ENCODE data around the gene AOPEP. TPM values are rescaled to one million over a fixed set of nuclear protein-coding genes. Genes with fewer than 3 reads are reported as not detected.
A peak's percentile ranks its signal among the peaks of the same experiment; 100 is the strongest.

AOPEP gene
- total RNA-seq, 4 donors from 2014 or later, result 80.7 to 428 (median 126) TPM

DNA sequence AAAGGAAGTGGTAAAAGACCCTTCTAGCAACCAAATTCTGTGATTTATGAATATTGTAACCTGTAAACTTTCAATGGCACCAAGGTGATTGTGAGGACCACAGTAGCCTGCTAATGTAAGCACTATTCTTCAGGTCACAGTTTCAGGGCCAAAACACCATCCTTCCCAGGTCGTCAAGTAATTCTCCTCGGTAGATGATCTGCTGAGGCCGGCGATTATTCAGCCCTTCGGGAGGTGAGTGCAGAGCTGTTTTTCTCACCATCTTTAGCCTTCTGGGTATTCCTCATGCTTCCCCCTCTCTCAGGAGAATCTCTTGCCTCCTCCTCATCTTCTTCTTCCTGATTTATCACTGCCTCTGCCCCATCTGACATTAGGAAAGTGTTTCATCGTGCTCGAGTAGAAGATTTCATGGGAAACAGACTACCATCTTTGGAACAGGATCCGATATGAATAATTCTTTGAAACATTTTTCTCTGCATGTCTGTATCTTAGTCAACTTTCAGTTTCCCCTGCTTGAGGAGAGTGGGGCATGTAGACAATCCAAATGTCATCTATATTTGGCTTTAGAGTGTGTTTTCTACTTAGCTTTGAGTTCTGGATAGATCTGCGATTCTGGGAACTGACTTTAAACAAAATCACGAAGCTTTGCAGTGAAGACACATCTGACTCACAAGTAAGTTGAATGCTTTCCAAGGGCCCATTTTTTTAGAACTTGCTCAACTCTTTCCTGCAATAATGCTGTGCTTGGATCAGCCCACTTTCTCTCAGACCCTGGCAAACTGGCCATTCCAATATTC is 173.9 kb downstream of the AOPEP start:
- Histone ChIP-seq H3K27ac (peak overlapping the region; percentile 85), H3K36me3 (no peaks in the 10 kb centered on the region), H3K27me3 (no peaks in the 10 kb centered on the region), H3K4me1 (peaks cover 0 to 16% of the 10 kb centered on the region in 2 donors), H3K9me3 (no peaks in the 10 kb centered on the region), H3K4me3 (peak overlapping the region; percentile 16 to 25)
- intact Hi-C loops (cut with DNase I; ENCODE audit: low total_unique reads), result no loop called here
- TF ChIP-seq, protein P1, sequence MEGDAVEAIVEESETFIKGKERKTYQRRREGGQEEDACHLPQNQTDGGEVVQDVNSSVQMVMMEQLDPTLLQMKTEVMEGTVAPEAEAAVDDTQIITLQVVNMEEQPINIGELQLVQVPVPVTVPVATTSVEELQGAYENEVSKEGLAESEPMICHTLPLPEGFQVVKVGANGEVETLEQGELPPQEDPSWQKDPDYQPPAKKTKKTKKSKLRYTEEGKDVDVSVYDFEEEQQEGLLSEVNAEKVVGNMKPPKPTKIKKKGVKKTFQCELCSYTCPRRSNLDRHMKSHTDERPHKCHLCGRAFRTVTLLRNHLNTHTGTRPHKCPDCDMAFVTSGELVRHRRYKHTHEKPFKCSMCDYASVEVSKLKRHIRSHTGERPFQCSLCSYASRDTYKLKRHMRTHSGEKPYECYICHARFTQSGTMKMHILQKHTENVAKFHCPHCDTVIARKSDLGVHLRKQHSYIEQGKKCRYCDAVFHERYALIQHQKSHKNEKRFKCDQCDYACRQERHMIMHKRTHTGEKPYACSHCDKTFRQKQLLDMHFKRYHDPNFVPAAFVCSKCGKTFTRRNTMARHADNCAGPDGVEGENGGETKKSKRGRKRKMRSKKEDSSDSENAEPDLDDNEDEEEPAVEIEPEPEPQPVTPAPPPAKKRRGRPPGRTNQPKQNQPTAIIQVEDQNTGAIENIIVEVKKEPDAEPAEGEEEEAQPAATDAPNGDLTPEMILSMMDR (IDR thresholded peaks at IDR 0.05), result no peak
- TF ChIP-seq POLR2A (IDR thresholded peaks at IDR 0.05), result no peak
- peak in 1 of 2 donors; percentile 81 for DNase-seq

DNA sequence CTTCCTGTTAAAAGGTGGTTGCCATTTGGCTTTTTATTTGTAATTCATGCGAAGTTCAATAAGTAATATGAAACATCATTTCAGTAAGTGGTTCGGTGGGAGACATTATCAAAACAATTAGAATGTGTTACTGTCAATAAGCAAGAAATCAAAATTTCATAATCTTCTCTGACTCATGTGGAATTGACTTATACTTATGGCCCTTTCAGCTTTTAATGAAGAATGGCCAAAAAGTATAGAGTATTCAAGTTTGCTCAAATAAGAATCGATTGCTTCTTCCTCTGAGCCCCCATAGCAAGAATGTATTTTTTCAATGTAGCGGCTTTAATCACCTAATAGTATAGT is 174.5 kb downstream of the AOPEP start:
- no peaks in the 10 kb centered on the region for H3K27me3 ChIP-seq
- H3K27ac ChIP-seq, result peak overlapping the region; percentile 85
- no peaks in the 10 kb centered on the region for H3K36me3 ChIP-seq
- DNase-seq, result no peak
- H3K4me1 ChIP-seq, result peaks cover 0 to 16% of the 10 kb centered on the region in 2 donors
- H3K4me3 ChIP-seq, result peak overlapping the region in 1 of 2 donors; percentile 16
- intact Hi-C loops (cut with DNase I; ENCODE audit: low total_unique reads), result no loop called here
- no peaks in the 10 kb centered on the region for H3K9me3 ChIP-seq
- no peak for TF ChIP-seq POLR2A (IDR thresholded peaks at IDR 0.05)
- TF ChIP-seq, protein P1 (IDR thresholded peaks at IDR 0.05), result no peak

DNA sequence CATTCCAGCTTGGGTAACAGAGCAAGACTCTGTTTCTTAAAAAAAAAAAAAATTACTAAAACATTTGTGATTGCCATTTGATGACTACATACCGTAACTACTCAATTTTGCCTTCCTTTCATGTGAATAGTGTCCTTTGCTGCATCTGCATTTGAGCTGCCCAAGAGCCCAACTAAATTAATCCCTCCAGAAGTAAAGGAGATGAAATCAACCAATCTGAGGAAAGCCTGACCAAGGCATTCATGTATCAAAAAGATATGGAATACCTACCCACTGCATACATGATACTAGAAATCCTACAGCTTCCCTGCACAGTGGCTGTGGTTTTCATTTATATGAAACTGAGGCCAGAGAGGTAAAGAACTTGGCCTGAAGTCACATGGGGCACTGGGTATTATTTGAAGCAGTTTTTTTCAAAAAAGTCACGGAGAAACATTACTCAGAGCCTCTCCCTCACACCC is 177.5 kb downstream of the AOPEP start:
- H3K27ac ChIP-seq, result peak overlapping the region; percentile 12 to 37
- TF ChIP-seq, protein P1 (IDR thresholded peaks at IDR 0.05), result no peak
- TF ChIP-seq POLR2A (IDR thresholded peaks at IDR 0.05), result no peak
- H3K36me3 ChIP-seq, result no peaks in the 10 kb centered on the region
- intact Hi-C loops (cut with DNase I; ENCODE audit: low total_unique reads), result no loop called here
- no peak for DNase-seq
- H3K4me1 ChIP-seq, result peaks cover 0 to 16% of the 10 kb centered on the region in 2 donors
- H3K9me3 ChIP-seq, result no peaks in the 10 kb centered on the region
- H3K27me3 ChIP-seq, result no peaks in the 10 kb centered on the region
- H3K4me3 ChIP-seq, result no peak overlapping the region

DNA sequence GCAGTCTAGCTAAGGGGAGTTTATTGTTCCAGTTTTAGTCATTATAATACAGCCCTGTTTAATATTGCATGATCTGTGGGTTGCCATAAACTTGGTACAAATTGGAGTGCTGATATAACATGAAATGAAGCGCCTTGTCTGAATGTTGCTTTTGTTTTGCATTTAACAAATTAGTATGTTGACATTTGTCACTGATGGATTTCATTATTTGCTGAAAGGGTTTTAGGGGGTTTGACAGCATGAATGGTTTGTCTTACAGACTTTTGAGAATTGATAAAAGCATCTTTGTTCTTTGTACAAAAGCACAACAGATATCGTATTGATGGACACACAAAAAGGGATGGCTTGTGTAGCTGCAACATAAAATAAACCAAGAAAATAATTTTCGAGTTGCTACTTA is 178.3 kb downstream of the AOPEP start:
- peak overlapping the region in 1 of 2 donors; percentile 37 for H3K27ac ChIP-seq
- no peaks in the 10 kb centered on the region for H3K9me3 ChIP-seq
- H3K36me3 ChIP-seq, result no peaks in the 10 kb centered on the region
- no peak for DNase-seq
- no peaks in the 10 kb centered on the region for H3K27me3 ChIP-seq
- no peak for TF ChIP-seq POLR2A (IDR thresholded peaks at IDR 0.05)
- TF ChIP-seq, protein P1 (IDR thresholded peaks at IDR 0.05), result no peak
- peaks cover 0 to 16% of the 10 kb centered on the region in 2 donors for H3K4me1 ChIP-seq
- intact Hi-C loops (cut with DNase I; ENCODE audit: low total_unique reads), result no loop called here
- no peak overlapping the region for H3K4me3 ChIP-seq

DNA sequence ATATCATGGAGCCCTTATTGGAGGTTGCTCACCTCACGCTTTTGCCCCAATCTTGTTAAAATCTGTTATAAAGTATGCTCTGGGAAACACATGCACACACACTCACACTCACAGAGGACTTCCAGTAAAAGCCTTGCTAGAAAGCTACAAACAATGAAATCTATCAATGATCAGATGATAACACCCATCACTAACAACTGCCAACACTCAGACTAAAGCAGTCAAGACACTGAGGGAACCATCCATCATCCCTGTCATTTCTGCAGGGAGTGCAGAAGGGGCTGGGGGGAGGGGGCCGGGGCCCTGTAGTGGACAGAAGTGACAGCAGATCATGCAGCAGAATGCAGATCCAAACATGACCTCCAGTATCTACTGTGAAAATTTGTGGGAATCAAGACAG is 179.1 kb downstream of the AOPEP start:
- no peak for TF ChIP-seq POLR2A (IDR thresholded peaks at IDR 0.05)
- TF ChIP-seq, protein P1 (IDR thresholded peaks at IDR 0.05), result no peak
- peaks cover 0 to 16% of the 10 kb centered on the region in 2 donors for H3K4me1 ChIP-seq
- DNase-seq, result no peak
- no peaks in the 10 kb centered on the region for H3K36me3 ChIP-seq
- no peaks in the 10 kb centered on the region for H3K9me3 ChIP-seq
- intact Hi-C loops (cut with DNase I; ENCODE audit: low total_unique reads), result no loop called here
- no peak overlapping the region for H3K4me3 ChIP-seq
- H3K27ac ChIP-seq, result no peak overlapping the region
- no peaks in the 10 kb centered on the region for H3K27me3 ChIP-seq

Measured in uterus (tissue), 4 donors.